ENCODE measurements around the gene TSC22D4.
"Not testable (repeated sequence)": the region's sequence is repeated elsewhere in the genome, so short reads cannot be mapped to it uniquely, and the experiment has no call there.

Gene TSC22D4

DNA sequence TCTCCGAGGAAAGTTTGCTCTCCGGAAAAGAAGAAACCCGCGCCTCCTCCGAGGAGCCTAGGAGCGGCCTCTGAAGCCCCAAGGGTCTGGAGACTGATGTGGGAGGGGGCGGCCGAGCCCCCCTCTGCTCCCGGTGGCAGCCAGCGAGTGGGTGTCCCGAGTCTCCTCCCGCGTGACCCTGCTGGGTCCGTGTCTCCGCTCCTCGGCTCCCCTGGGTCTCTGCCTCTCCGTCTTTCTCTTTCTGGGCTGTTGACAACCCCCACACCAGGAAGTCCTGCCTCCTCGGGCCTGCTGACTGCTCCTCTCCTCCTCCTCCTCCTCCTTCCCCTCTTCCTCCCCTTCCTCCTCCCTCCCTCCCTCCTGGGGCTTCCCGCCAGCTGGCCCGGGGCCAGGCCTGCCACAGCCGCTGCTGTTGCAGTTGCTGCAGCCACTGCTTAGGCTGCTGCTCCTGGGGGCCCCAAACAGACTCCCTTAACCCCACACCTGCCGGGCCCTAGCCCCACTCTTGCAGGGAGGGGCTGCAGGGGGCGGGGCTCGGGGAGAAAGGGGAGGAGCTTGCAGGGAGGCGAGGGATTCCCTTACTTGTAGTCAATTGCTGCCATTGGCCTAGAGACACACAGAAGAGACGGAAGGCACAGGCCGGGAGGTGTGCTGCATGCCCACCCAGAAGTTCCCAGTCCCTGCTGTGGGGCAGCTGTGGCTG, at the start of gene TSC22D4:
Gene TSC22D4, minus strand, starts transcription at position 257 of the 703 bp plus-strand sequence. CDS start 1,176 bp downstream, outside the sequence.
- DNase-seq (ENCODE audit: low read depth, low spot score), result peak; percentile 72

GRCh38 chr7:100528108-100528866, 49.3 kb upstream of the TSC22D4 start:
- DNase-seq (ENCODE audit: low read depth, low spot score), result not testable (repeated sequence)

GRCh38 chr7:100523192-100523591, 44.2 kb upstream of the TSC22D4 start:
- DNase-seq (ENCODE audit: low read depth, low spot score), result not testable (repeated sequence)

DNA sequence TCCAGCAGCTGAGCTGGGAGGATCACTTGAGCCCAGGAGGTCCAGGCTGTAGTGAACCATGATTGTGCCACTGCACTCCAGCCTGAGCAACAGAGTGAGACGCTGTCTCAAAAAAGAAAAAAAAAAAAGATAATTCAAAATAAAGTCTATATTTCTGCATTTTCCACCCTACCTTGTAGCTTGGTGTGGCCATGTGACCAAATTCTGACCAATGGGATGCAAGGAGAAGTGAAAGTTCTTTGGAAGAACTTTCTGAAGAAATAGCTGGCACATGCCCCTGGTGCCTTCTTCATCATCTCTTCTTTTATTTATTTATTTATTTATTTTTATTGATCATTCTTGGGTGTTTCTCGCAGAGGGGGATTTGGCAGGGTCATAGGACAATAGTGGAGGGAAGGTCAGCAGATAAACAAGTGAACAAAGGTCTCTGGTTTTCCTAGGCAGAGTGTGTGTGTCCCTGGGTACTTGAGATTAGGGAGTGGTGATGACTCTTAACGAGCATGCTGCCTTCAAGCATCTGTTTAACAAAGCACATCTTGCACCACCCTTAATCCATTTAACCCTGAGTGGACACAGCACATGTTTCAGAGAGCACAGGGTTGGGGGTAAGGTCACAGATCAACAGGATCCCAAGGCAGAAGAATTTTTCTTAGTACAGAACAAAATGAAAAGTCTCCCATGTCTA, 43.0 kb upstream of the TSC22D4 start:
- DNase-seq (ENCODE audit: low read depth, low spot score), result not testable (repeated sequence)

DNA sequence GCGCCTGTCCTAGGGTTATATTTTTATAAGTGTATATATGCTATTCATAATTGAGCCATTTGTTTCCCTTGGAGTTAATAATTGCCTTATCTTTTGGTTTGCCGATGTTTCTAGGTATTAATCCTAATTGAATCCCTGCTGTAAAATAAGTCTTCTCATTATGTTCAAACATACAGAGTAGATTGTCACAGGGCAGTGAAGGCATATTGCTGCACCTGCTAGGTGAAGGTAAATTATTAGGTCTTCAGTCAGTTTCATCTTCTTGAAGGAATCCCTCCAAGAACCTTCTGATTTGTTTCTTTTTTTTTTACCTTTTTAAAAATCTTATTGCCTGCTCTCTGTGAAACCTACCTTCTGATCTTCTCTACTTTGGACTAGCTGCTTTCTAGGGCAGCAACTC, 42.1 kb upstream of the TSC22D4 start:
- DNase-seq (ENCODE audit: low read depth, low spot score), result no peak

DNA sequence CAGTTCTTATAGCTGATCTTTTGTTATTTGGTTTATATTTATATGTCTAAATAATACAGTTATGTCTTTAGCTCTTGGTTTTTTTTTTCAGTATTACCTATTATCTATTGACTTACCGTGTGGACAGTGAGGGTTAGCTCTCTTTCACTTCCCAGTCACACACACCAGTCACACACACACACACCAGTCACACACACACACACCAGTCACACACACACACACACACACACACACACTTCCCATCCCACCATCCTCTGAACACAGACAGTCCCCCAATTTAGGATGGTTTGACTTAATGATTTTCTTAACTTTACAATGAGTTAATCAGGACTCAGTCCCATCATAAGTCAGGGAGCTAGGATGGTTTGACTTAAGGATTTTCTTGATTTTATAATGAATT, 41.1 kb upstream of the TSC22D4 start:
- DNase-seq (ENCODE audit: low read depth, low spot score), result no peak

DNA sequence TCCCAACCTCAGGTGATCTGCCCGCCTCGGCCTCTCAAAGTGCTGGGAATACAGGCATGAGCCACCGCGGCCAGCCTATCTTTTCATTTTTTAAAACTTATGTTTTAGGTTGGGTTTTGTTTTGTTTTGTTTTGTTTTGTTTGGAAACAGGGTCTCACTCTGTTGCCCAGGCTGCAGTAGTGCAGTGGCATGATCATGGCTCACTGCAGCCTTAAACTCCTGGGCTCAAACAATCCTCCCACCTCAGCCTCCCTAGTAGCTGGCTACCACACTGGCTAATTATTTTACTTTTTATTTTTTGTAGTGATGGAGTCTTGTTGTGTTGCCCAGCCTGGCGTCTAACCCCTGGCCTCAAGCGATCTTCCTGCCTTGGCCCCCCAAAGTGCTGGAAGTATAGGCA, 40.6 kb upstream of the TSC22D4 start:
- no peak for DNase-seq (ENCODE audit: low read depth, low spot score)

DNA sequence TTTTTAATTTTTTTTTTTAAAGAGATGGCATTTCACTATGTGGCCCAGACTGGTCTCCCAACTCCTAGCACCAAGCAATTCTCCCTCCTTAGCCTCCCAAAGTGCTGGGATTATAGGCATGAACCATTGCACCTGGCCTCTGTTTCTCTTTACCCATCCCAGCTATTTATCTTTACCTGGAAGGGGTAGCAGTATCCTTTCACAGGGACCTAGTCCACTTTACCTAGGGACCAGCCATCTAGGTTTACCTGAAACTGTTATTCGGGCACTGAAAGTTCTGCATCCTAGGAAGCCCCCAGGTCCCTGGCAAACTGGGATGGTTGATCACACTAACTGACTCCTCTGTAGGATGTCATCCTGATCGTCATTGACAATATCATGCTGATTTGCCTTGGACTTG, 38.3 kb upstream of the TSC22D4 start:
- DNase-seq (ENCODE audit: low read depth, low spot score), result no peak

DNA sequence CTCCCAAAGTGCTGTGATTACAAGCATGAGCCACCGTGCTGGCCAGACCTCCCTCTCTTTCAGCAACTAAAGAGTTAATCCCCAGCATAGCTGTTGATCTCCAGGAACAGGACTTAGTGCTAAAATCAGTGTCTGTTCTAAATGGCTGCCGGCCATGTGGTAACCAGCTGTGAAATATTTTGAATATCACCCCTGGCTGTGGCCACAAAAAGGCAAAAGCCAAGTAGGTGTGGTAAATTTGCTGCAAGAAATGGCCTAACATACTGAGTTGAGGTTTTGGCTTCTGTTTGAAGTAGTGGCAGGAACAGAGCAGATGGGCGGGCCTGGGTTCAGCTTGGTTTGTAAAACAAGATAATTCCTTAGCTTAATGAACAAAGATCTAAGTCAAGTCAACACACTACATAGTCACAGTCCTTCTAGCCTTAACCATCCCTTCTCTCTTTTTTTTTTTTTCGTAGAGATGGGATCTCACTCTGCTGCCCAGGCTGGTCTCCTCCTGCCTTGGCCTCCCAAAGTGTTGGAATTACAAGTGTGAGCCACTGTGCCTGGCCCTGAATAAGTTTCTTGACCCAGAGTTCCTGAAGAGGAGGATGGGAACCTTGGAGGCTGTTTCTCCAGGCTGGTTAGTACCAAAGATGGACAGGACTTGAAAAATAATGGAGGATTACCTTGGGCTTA, 37.3 kb upstream of the TSC22D4 start:
- DNase-seq (ENCODE audit: low read depth, low spot score), result no peak

- no peak for DNase-seq (ENCODE audit: low read depth, low spot score)
Observed at GRCh38 chr7:100515072-100515532, 36.1 kb upstream of the TSC22D4 start.

GRCh38 chr7:100513212-100513810, 34.3 kb upstream of the TSC22D4 start:
- DNase-seq (ENCODE audit: low read depth, low spot score), result no peak

DNA sequence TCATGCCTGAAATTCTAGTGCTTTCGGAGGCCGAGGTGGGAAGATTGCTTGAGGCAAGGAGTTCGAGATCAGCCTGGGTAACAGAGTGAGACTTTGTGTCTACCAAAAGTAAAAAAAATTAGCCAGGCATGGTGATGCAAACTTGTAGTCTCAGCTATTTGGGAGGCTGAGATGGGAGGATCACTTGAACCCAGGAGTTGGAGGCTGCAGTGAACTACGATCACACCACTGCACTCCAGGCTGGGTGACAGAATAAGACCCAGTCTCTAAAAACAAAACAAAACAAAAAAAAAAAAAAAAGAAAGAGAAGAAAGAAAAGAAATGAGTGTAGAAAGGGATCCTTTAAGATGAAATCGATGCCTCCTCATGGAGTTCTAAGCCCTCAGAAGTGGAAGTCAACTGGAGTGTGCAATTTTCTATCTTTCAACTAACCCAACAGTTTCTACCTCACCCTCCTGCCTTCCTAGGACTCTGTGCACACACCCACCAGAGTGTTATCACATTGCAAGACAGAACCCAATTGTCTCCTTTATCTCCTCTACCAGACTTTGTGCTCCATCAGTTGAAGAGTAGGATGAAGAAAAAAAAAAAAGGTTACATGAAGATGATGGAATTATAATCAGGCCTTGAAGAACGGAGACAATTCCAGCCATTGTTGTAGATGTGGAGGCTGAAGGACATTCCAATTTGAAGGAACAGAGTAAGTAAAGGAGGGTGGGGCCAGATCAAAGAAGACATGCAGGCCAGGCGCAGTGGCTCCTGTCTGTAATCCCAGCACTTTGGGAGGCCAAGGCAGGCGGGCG, 31.6 kb upstream of the TSC22D4 start:
- DNase-seq (ENCODE audit: low read depth, low spot score), result no peak

DNA sequence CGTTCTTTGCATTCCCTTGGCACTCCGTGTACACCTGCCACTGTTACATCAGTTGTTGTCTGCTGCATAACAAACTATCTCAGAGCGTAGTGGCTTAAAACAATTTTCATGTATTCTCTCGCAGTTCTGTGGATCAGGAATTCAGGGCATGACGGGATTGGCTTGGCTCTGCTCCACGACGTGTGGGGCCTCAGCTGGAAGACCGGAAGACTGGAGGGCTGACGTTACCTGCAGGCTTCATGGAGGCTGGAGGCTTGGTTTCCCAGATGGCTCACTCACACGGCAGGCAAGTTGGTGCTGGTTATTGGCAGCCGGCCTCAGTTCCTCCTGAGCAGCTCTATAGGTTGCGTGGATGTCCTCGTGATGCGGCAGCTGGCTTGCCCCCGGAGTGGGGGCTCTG, 30.2 kb upstream of the TSC22D4 start:
- DNase-seq (ENCODE audit: low read depth, low spot score), result no peak

- DNase-seq (ENCODE audit: low read depth, low spot score), result no peak
Observed at GRCh38 chr7:100506356-100506923, 27.4 kb upstream of the TSC22D4 start.

- DNase-seq (ENCODE audit: low read depth, low spot score), result no peak
Observed at GRCh38 chr7:100504887-100505611, 26.0 kb upstream of the TSC22D4 start.

DNA sequence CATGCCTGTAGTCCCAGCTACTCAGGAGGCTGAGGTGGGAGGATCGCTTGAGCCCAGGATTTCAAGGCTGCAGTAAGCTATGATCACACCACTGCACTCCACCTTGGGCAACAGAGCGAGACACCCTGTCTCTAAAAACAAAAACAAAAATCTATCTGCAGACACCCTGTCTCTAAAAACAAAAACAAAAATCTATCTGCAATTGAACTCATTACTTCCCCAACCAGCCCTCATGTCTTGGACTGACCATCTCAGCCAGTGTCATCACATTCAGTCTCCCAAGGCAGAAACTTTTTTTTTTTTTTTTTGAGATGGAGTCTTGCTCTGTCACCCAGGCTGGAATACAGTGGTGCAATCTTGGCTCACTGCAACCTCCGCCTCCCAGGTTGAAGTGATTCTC, 25.0 kb upstream of the TSC22D4 start:
- not testable (repeated sequence) for DNase-seq (ENCODE audit: low read depth, low spot score)

DNA sequence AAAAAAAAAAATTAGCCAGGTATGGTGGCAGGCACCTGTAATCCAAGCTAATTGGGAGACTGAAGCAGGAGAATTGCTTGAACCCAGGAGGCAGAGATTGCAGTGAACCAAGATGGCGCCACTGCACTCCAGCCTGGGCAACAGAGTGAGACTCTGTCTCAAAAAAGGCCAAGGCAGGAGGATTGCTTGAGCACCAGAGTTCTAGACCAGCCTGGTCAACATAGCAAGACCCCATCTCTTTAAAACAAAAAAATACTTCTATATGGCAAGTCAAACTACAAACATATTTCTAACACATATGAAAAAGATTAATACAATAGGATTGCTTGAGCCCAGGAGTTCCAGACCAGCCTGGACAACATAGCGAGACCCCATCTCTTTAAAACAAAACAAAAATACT, 21.7 kb upstream of the TSC22D4 start:
- DNase-seq (ENCODE audit: low read depth, low spot score), result not testable (repeated sequence)

DNA sequence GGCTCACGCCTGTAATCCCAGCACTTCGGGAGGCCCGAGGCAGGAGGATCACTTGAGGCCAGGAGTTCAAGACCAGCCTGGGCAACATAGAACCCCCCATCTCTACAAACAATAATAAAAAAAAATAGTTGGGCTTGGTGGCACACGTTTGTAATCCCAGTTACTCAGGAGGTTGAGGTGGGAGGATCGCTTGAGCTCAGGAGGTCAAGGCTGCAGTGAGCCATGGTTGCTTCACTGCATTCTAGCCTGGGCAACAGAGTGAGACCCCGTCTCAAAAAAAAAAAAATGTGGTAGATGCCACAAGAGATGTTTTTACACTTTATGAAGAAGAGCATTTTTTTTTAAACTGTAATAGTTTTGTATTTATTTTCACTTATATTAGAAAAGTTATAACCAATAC, 17.5 kb upstream of the TSC22D4 start:
- DNase-seq (ENCODE audit: low read depth, low spot score), result no peak

DNA sequence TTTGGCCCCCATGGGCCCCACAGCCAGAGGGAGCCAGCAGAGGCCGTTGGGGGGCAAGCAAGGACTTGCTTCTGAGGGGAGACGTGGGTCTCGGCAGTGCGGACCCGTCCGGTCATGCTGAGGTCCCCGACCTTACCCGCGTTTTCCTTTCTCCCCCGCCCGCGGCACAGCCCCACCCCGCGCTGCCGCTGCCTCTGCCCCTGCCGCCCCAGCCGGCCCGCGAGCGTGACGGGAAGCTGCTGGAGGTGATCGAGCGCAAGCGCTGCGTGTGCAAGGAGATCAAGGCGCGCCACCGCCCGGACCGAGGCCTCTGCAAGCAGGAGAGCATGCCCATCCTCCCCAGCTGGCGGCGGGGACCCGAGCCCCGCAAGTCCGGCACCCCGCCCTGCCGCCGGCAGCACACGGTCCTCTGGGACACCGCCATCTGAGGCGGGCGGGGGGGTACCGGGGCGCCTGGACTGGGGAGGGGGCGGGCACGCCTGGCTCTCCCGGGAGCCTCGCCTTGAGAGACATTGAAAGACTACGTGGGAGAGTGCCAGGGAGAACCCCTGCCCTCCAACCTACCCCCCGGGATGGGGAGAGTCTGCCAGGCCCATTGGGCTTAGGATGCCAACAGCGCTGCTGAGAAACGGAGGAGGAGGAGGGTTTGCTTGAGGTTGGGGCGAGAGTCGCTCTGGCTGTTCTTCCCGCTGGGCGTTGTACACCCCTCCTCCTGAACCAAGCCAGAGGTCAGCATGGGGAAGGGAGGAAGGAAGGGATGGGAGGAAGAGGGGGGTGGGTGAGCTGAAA, 14.7 kb upstream of the TSC22D4 start:
- DNase-seq (ENCODE audit: low read depth, low spot score), result no peak

Data from iPS DF 19.7 (cell line).